ENCODE data around the gene LILRB3.
"Not testable (repeated sequence)": the region's sequence is repeated elsewhere in the genome, so short reads cannot be mapped to it uniquely, and the experiment has no call there.

LILRB3 gene

DNA sequence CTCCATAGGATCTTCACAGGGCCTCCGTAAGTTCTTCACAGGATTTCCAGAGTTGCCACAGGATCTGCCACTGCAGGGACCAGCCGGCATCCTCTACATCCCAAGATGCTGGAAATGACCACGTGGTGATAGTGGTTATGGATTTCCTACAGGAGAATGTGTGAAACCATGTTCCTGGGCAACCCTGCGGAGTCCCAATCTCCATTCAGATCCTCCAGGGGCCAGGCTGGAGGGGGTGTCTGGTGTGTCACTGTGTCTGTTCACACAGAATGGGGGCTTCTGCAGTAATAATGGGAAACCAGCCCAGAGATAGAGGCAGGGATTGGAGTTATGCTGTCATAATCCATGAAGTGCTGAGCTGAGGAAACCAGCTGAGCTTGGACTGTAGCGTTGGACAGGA lies 11.1 kb upstream of the LILRB3 start:
- Histone ChIP-seq H3K27ac (no peak overlapping the region), H3K4me3 (no peak overlapping the region)
- TF ChIP-seq, protein P1, sequence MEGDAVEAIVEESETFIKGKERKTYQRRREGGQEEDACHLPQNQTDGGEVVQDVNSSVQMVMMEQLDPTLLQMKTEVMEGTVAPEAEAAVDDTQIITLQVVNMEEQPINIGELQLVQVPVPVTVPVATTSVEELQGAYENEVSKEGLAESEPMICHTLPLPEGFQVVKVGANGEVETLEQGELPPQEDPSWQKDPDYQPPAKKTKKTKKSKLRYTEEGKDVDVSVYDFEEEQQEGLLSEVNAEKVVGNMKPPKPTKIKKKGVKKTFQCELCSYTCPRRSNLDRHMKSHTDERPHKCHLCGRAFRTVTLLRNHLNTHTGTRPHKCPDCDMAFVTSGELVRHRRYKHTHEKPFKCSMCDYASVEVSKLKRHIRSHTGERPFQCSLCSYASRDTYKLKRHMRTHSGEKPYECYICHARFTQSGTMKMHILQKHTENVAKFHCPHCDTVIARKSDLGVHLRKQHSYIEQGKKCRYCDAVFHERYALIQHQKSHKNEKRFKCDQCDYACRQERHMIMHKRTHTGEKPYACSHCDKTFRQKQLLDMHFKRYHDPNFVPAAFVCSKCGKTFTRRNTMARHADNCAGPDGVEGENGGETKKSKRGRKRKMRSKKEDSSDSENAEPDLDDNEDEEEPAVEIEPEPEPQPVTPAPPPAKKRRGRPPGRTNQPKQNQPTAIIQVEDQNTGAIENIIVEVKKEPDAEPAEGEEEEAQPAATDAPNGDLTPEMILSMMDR (IDR thresholded peaks at IDR 0.05) = no peak
- DNase-seq (ENCODE audit: low spot score) = peak; percentile 36

DNA sequence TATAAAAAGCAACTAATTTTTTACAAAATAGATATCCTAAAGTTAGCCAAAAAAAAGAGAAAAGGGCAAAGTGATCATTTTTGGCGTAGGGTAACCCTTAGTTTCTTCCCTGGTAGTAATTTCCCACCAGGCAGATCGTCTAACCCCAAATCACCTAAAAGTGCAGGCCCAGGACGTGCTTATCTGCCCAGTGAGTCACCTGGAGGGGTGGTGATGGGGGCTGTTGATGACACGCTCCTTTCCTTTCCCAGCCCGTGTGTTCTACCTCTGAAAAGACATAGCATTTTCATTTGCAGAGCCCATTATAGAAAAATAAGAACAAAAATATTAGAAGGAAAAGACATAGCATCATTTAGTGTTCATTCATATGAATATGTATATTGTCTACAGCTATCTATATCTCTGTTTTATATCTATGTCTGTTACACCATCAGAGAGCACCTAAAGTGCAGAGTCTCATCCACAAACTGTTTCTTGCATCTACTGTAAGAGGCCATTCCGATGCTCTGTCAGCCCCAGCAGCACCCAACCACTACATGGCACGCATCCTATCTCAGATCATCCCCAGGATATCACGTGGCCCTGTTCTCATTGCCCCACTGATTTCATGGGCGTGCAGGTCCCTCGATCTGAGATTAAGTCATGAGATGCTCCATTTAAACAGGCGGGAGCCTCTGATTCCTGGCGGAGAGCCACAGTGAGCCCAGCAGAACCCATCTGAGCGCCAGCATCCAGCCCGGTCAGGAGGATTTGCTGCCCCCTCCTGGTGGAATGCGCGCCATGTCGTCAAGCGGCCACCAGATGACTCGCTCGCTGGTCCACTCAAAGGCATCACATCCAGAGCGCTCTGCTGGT lies 8.5 kb upstream of the LILRB3 start:
- TF ChIP-seq, protein P1 (IDR thresholded peaks at IDR 0.05) = peak; percentile 68
- peak; percentile 82 for DNase-seq (ENCODE audit: low spot score)
- H3K4me3 ChIP-seq = no peak overlapping the region
- H3K27ac ChIP-seq = no peak overlapping the region

DNA sequence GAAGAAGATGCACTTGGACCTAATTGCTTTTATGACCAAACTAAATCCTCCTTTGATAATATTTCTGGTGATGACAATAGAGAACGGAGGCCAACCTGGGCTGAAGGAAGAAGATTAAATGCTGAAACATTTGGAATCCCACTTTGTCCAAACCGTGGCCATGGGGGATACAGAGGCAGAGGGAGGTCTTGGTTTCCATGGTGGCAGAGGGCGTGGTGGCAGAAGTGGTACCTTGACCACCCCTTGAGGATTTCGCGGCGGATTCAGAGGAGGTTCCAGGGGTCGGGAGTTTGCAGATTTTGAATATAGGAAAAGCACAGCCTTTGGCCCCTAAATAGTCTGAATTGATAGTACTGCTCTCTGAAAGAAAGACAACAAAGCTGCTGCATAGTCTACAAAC lies 7.2 kb upstream of the LILRB3 start:
- TF ChIP-seq, protein P1 (IDR thresholded peaks at IDR 0.05) = no peak
- Histone ChIP-seq H3K4me3 (no peak overlapping the region), H3K27ac (no peak overlapping the region)
- DNase-seq (ENCODE audit: low spot score) = peak; percentile 33

DNA sequence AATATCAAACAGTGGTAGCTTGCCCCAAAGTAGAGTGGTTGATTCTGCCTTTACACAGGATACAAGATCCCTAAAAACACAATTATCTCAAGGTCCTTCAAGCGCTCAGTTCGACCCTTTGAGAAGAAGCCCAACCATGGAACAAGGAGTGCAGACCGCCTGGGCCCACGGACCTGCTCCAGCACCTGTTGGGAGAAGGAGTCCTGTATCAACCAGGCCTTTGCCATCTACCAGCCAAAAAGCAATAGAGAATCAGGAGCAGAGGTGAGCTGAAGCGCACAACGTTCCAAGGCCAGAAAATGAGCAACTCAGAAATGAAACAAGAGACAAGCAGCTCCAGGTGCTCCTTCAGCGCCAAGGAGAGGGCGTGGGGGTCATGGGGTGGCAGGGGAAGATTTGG lies 6.3 kb upstream of the LILRB3 start:
- H3K4me3 ChIP-seq = no peak overlapping the region
- peak; percentile 31 for DNase-seq (ENCODE audit: low spot score)
- TF ChIP-seq, protein P1 (IDR thresholded peaks at IDR 0.05) = no peak
- H3K27ac ChIP-seq = no peak overlapping the region

DNA sequence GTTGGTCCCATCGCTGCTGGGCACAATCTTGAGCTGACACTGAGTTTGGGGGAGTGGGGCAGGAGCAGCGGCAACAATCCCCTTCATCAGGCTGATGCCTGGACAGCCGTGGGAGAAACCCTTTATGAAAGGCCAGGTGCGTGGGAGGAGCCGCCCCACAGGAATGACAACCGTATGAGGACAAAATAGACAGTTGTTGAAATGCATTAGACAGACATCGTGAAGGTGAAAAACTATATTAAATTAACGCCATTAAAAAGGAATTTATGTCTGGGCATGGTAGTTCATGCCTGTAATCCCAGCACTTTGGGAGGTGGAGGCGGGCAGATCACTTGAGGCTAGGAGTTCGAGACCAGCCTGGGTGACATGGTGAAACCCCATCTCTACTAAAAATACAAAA lies 1.8 kb upstream of the LILRB3 start:
- peak; percentile 16 for DNase-seq (ENCODE audit: low spot score)
- H3K4me3 ChIP-seq, H3K27ac ChIP-seq: not testable (repeated sequence)

DNA sequence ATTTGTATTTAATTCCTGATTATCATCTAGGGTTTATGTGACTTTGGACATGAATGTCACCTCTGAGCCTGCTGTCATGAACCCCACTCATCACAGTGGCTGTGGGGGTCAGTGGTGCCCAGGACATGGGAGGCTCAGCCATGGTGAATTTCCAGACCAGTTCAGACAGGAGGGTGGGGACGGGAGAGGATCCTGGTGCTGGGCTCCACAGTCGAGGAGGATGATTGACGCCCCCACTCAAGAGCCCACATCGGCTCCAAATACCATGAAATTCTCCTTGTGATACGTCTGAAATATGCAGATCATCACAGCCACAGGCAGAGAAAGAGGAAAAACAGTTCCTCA lies 1.1 kb upstream of the LILRB3 start:
- not testable (repeated sequence) for H3K27ac ChIP-seq, H3K4me3 ChIP-seq
- peak; percentile 46 for DNase-seq (ENCODE audit: low spot score)

DNA sequence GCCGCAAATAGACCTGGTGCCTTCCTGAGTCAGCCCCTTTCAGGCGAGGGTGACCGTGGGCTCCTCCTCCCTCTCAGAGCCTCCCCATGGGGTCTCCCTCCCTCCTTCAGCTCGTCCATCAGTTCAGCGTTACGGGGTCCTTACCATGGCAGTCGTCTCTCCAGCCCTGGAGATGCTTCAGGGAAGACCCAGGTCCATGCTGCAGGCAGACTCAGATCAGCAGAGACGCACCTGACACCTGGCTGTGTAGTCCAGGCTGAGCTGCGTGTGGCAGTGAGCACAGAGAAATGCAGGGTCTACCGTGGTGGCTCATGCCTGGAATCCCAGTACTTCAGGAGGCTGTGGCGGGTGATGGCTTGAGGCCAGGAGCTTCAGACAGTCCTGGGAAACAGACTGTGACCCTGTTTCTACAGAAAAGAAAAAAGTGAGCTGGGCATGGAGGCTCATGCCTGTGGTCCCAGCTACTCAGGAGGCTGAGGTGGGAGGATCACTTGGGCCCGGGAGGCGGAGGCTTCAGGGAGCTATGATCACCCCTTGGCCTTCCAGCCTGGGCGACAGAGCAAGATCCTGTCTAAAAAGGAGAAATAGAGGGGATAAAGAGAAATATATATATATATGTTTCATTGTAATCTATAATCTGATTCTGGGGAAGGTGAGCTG lies 600 bp upstream of the LILRB3 start:
- H3K27ac ChIP-seq = peak overlapping the region in 1 of 2 donors; percentile 68
- DNase-seq (ENCODE audit: low spot score) = peak; percentile 75
- not testable (repeated sequence) for H3K4me3 ChIP-seq

DNA sequence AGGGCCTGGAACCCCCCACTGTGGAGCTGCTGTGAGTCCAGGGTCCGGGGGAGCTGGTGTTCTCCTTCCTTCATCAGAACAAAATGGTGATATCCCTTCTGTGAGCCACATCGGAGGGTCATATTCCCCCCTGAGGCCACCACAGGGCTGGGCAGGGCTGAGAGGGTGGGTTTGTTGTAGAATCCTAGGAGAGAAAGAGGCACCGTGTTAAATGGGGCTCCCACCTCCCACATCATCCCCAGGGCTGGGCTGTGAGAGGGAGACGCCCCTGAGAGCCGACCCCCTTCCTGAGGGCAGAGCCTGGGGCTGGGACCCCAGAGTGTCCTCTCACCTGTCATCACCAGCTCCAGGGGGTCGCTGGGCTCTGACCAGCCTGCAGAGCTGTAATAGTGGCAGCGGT lies 860 bp downstream of the LILRB3 start:
- H3K4me3 ChIP-seq, H3K27ac ChIP-seq: not testable (repeated sequence)
- peak; percentile 60 for DNase-seq (ENCODE audit: low spot score)

DNA sequence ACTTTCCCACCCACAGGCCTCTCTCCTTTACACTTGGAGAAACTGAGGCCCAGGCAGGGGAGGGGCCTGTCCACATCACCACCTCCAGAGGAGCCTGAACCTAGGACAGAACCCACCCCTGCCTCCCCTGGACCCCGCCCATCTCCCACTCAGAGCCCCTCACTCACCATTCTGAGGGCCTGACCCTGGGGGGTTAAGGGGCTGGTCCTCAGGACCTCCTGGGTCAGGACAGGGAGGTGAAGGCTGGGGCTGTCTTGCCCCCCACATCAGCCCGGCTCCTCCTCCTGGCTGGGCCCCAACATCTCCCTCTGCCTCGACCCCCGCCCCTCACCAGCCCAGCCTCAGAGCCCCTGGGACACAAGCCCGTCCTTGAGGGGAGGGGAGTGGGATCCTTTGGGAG lies 3.1 kb downstream of the LILRB3 start:
- not testable (repeated sequence) for H3K4me3 ChIP-seq, H3K27ac ChIP-seq
- DNase-seq (ENCODE audit: low spot score) = peak; percentile 54
